GM12878 (cell line): ENCODE data around the gene ASIC1.
"Not testable (repeated sequence)": the region's sequence is repeated elsewhere in the genome, so short reads cannot be mapped to it uniquely, and the experiment has no call there.

Experiments used
- BHLHE40 ChIP-seq, 2 experiments: fragments of 450-650 bp in 1 of 2; IDR thresholded peaks; 2 replicates each; pipeline ENCODE4 v1.6.1; 2011 to 2017; ENCODE audit warnings: low read depth in 2 of 2, borderline replicate concordance in 1 of 2, improper control_type of control experiment in 1 of 2, low read length in 1 of 2, mild to moderate bottlenecking in 1 of 2
- CREB1 ChIP-seq: IDR thresholded peaks from 2 replicates; pipeline ENCODE4 v1.6.1; 2012; ENCODE audit warnings: low read depth, mild to moderate bottlenecking, inconsistent platforms
- CTCF ChIP-seq, 3 experiments: IDR thresholded peaks in 2 of 3; conservative IDR thresholded peaks in 1 of 3; 2 replicates each; pipeline ENCODE4 v1.5.1; 2011; ENCODE audit warnings: low read depth in 3 of 3, low read length in 3 of 3, mild to moderate bottlenecking in 3 of 3, control low read depth in 2 of 3, moderate library complexity in 2 of 3, inconsistent platforms in 1 of 3, mixed read lengths in 1 of 3; ENCODE audit not compliant: control insufficient read depth in 2 of 3, insufficient read depth in 1 of 3; ENCODE audit errors: extremely low read depth in 1 of 3
- EED ChIP-seq: sonication (generic); IDR thresholded peaks from 2 replicates; pipeline ENCODE4 v1.6.1; 2016; ENCODE audit warnings: antibody characterized with exemption, low read depth
- EZH2 ChIP-seq: IDR thresholded peaks from 2 replicates; pipeline ENCODE4 v1.6.1; 2012; ENCODE audit warnings: low read depth, mild to moderate bottlenecking, control low read depth, inconsistent platforms, low read length, borderline replicate concordance; ENCODE audit not compliant: control insufficient read depth
- GATAD2B ChIP-seq: fragments of 450-650 bp; conservative IDR thresholded peaks from 2 replicates; pipeline ENCODE4 v1.6.1; 2017; ENCODE audit warnings: low read depth, mild to moderate bottlenecking, moderate library complexity
- MTA3 ChIP-seq: IDR thresholded peaks from 2 replicates; pipeline ENCODE4 v1.6.1; 2012; ENCODE audit warnings: low read length, inconsistent platforms, borderline replicate concordance
- PBX3 ChIP-seq: IDR thresholded peaks from 2 replicates; pipeline ENCODE4 v1.6.1; 2011; ENCODE audit warnings: mild to moderate bottlenecking, low read depth, low read length, moderate library complexity; ENCODE audit not compliant: insufficient replicate concordance
- POLR2A ChIP-seq: IDR thresholded peaks from 2 replicates; pipeline ENCODE4 v1.6.1; 2011; ENCODE audit warnings: low read depth, mild to moderate bottlenecking, low read length
- REST ChIP-seq: IDR thresholded peaks from 2 replicates; pipeline ENCODE4 v1.6.1; 2012; ENCODE audit warnings: mild to moderate bottlenecking, low read depth, low read length
- SP1 ChIP-seq: IDR thresholded peaks from one replicate; pipeline ENCODE4 v1.6.1; 2011; ENCODE audit warnings: low read depth, low read length
- ZBTB33 ChIP-seq: fragments of 450-650 bp; IDR thresholded peaks from 2 replicates; pipeline ENCODE4 v1.6.1; 2017; ENCODE audit warnings: mild to moderate bottlenecking

- TF ChIP-seq SP1; CTCF (IDR thresholded peaks at IDR 0.05 in 2 of 3, conservative IDR thresholded peaks at IDR 0.05 in 1 of 3; ENCODE audit: control insufficient read depth in 2 of 3, extremely low read depth in 1 of 3, insufficient read depth in 1 of 3, low read depth in 3 of 3, low read length in 3 of 3); GATAD2B; MTA3; CREB1; EZH2; POLR2A; BHLHE40 (IDR thresholded peaks at IDR 0.05; ENCODE audit: borderline replicate concordance in 1 of 2, low read depth in 2 of 2, low read length in 1 of 2); ZBTB33; EED; REST; PBX3: not testable (repeated sequence)
These were observed 26.9 kb upstream of the ASIC1 start for GRCh38 chr12:50030449-50030848.
